Panc1 (cell line): ENCODE results near the gene TMEM201. TPM values are rescaled to one million over a fixed set of nuclear protein-coding genes. Genes with fewer than 3 reads are reported as not detected.

Experiments used
- ATAC-seq: fragments of 200-7000 bp; cut with Tn5 transposase; 2 replicates; pipeline ENCODE4 v1.9.1; 2020; ENCODE audit warnings: mild to moderate bottlenecking, moderate library complexity
- BruUV-seq: library from RNA; stranded (reverse); fragments of 400-500 nt; replicated peaks from 2 replicates; lab custom pipeline; 2021; lab: Mats Ljungman, UMichigan
- CTCF ChIA-PET: fragments of 300-600 bp; sonication (Branson Sonifier 250); formaldehyde crosslinking; loops from one replicate; lab custom pipeline; 2022; ENCODE audit warnings: antibody characterized with exemption; lab: Charles Lee
- POLR2A ChIA-PET: fragments of 300-600 bp; sonication (Branson Sonifier 250); formaldehyde crosslinking; loops from one replicate; lab custom pipeline; 2022; ENCODE audit warnings: antibody characterized with exemption; lab: Charles Lee
- DNase-seq: peaks from one replicate; pipeline ENCODE4 v3.0.0-alpha.2; 2010; ENCODE audit warnings: low read depth, low spot score
- H3K27ac ChIP-seq: 2 replicates; pipeline ENCODE4 v1.5.1; 2011; ENCODE audit warnings: mild to moderate bottlenecking, low read length, inconsistent platforms
- H3K27me3 ChIP-seq: fragments of 200-500 bp; sonication (Bioruptor generic); 2 replicates; pipeline ENCODE4 v1.6.0; 2014; ENCODE audit warnings: low read length, inconsistent platforms; ENCODE audit not compliant: control insufficient read depth, insufficient read depth
- H3K36me3 ChIP-seq: fragments of 200-500 bp; sonication (Bioruptor generic); 2 replicates; pipeline ENCODE4 v1.5.1; 2014; ENCODE audit warnings: inconsistent platforms, mild to moderate bottlenecking, low read length, moderate library complexity; ENCODE audit not compliant: control insufficient read depth, insufficient read depth
- H3K4me1 ChIP-seq: 2 replicates; pipeline ENCODE4 v1.5.1; 2011; ENCODE audit warnings: inconsistent platforms, mild to moderate bottlenecking, low read length, moderate library complexity; ENCODE audit not compliant: control insufficient read depth, insufficient read depth
- H3K4me3 ChIP-seq, 2 experiments: 2 replicates each; pipeline ENCODE4 v1.5.1; 2011 to 2012; ENCODE audit warnings: low read depth in 2 of 2, low read length in 2 of 2, mild to moderate bottlenecking in 2 of 2, inconsistent platforms in 1 of 2, moderate library complexity in 1 of 2
- H3K9me3 ChIP-seq: fragments of 200-500 bp; sonication (Bioruptor generic); 2 replicates; pipeline ENCODE4 v1.5.1; 2014; ENCODE audit warnings: low read depth, mild to moderate bottlenecking, inconsistent platforms, low read length, moderate library complexity; ENCODE audit not compliant: control insufficient read depth, insufficient read depth
- POLR2AphosphoS5 ChIP-seq: IDR thresholded peaks from 2 replicates; pipeline ENCODE4 v1.6.1; 2012; ENCODE audit warnings: mild to moderate bottlenecking, low read depth, low read length, moderate library complexity
- SIN3A ChIP-seq: IDR thresholded peaks from 2 replicates; pipeline ENCODE4 v1.6.1; 2012; ENCODE audit warnings: low read depth, mild to moderate bottlenecking, low read length, moderate library complexity, borderline replicate concordance; ENCODE audit not compliant: insufficient read depth
- TCF7L2 ChIP-seq: IDR thresholded peaks from 2 replicates; pipeline ENCODE4 v1.6.1; 2011; ENCODE audit warnings: mild to moderate bottlenecking, low read depth, low read length, inconsistent platforms
- in situ Hi-C: cut with HindIII; loops from 2 replicates; pipeline ENCODE4 v1.10.0; 2016; ENCODE audit warnings: low sequenced_read_pairs, low pct_unique_long_range_greater_than_20kb
- intact Hi-C: fragments of 100-400 bp; cut with micrococcal nuclease; formaldehyde crosslinking; loops from one replicate; pipeline ENCODE4 v1.10.0; 2022; ENCODE audit not compliant: unreplicated experiment
- total RNA-seq: library from RNA; stranded (reverse); gene quantifications from one replicate; pipeline ENCODE4 v1.2.1, GENCODE V29; 2021; ENCODE audit not compliant: unreplicated experiment
- TF ChIP-seq, protein P1 (sequence below): fragments of 450-650 bp; IDR thresholded peaks from 2 replicates; pipeline ENCODE4 v1.5.1; 2017; ENCODE audit warnings: mild to moderate bottlenecking
- TF ChIP-seq, protein P2 (sequence below), 2 experiments: IDR thresholded peaks; 2 replicates each; pipeline ENCODE4 v1.6.1; 2011 to 2012; ENCODE audit warnings: low read depth in 2 of 2, control low read depth in 1 of 2, low read length in 1 of 2, mild to moderate bottlenecking in 1 of 2, moderate library complexity in 1 of 2; ENCODE audit not compliant: insufficient read depth in 1 of 2

TMEM201 gene
- total RNA-seq, 1 experiment from 2014 or later = 26.5 TPM

DNA sequence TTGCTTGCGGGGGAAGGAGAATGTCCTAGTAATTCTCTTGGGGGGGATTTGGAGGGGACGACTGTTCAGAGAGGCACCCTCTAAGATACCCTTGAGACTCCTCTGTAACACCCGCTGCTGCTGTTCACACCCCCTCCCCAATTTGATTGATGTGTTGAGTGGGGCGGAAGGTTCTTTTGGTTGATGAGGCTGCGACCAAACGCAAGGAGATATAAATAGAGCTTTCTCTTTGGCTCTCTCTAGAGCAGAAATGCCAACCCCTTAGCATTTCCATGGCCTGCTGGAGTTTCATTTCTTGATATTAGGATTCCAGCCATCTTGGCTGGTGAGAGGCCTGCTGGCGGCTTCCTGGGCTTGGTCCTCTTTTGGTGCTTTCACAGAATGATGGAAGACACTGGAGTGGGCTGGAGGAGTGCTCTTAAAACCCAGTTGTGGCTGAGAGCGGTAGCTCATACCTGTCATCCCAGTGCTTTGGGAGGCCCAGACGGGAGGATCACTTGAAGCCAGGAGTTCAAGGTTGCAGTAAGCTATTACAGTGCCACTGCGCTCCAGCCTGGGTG is 64.9 kb downstream of the TMEM201 start:
- Histone ChIP-seq H3K27me3 (no peaks in the 10 kb centered on the region), H3K27ac (no peak overlapping the region), H3K4me1 (no peaks in the 10 kb centered on the region), H3K36me3 (no peaks in the 10 kb centered on the region), H3K4me3 (no peak overlapping the region), H3K9me3 (no peaks in the 10 kb centered on the region)
- in situ Hi-C loops (no loop called here), intact Hi-C loops (no loop called here)
- DNase-seq (no peak), ATAC-seq (no peak)
- no TSS peak for BruUV-seq
- ChIA-PET POLR2A (no interaction called here), CTCF (no interaction called here)
- TF ChIP-seq, protein P1, sequence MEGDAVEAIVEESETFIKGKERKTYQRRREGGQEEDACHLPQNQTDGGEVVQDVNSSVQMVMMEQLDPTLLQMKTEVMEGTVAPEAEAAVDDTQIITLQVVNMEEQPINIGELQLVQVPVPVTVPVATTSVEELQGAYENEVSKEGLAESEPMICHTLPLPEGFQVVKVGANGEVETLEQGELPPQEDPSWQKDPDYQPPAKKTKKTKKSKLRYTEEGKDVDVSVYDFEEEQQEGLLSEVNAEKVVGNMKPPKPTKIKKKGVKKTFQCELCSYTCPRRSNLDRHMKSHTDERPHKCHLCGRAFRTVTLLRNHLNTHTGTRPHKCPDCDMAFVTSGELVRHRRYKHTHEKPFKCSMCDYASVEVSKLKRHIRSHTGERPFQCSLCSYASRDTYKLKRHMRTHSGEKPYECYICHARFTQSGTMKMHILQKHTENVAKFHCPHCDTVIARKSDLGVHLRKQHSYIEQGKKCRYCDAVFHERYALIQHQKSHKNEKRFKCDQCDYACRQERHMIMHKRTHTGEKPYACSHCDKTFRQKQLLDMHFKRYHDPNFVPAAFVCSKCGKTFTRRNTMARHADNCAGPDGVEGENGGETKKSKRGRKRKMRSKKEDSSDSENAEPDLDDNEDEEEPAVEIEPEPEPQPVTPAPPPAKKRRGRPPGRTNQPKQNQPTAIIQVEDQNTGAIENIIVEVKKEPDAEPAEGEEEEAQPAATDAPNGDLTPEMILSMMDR = no peak
- TF ChIP-seq SIN3A (no peak), TCF7L2 (no peak), POLR2AphosphoS5 (no peak)
- TF ChIP-seq, protein P2, sequence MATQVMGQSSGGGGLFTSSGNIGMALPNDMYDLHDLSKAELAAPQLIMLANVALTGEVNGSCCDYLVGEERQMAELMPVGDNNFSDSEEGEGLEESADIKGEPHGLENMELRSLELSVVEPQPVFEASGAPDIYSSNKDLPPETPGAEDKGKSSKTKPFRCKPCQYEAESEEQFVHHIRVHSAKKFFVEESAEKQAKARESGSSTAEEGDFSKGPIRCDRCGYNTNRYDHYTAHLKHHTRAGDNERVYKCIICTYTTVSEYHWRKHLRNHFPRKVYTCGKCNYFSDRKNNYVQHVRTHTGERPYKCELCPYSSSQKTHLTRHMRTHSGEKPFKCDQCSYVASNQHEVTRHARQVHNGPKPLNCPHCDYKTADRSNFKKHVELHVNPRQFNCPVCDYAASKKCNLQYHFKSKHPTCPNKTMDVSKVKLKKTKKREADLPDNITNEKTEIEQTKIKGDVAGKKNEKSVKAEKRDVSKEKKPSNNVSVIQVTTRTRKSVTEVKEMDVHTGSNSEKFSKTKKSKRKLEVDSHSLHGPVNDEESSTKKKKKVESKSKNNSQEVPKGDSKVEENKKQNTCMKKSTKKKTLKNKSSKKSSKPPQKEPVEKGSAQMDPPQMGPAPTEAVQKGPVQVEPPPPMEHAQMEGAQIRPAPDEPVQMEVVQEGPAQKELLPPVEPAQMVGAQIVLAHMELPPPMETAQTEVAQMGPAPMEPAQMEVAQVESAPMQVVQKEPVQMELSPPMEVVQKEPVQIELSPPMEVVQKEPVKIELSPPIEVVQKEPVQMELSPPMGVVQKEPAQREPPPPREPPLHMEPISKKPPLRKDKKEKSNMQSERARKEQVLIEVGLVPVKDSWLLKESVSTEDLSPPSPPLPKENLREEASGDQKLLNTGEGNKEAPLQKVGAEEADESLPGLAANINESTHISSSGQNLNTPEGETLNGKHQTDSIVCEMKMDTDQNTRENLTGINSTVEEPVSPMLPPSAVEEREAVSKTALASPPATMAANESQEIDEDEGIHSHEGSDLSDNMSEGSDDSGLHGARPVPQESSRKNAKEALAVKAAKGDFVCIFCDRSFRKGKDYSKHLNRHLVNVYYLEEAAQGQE (IDR thresholded peaks at IDR 0.05; ENCODE audit: insufficient read depth in 1 of 2, low read depth in 2 of 2, low read length in 1 of 2) = no peak

DNA sequence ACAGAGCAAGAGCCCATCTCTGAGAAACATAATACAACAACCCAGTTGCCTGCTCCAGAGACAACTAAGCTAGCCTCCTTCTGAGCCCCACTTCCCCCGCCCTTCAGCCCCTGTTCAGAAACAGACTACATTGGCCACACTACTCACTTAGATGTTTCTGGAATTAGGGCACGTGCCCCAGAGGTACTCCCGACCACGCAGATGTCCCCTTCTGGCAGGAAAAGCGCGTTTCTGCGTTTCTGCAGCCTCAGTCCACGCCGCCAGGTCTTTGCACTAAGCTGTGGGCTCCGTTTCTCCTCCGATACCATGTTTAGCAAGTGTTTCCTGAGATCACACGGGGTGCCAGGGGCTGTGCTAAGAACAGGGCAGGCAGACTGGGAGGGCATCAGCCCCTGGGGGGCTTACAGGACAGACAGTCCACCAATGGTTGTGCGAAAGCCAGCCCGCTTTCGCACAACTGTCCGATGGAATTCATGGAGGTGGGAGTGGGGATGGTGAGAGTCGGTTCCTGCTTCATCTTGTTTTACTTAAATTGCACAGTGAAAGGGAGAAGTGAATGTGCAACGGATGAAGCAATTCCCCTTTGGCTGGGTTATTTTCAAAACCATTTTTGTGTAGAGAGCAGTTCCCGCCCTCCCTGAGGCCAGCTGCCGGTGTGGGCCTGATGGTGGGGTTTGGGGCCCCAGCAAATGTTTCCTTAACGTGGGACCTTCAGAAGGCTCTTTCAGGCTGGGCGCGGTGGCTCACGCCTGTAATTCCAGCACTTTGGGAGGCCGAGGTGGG is 65.5 kb downstream of the TMEM201 start:
- CTCF ChIA-PET = interaction anchor here (0.6 kb wide), 1 partner anchor 28 kb away, joined by 5 read pairs; no protein-coding TSS in a partner anchor
- intact Hi-C loops = no loop called here

More for the DNA sequence above, 65.5 kb downstream of the TMEM201 start:
- no TSS peak for BruUV-seq
- in situ Hi-C loops = no loop called here
- DNase-seq (no peak), ATAC-seq (no peak)
- H3K36me3 ChIP-seq = no peaks in the 10 kb centered on the region
- no peak overlapping the region for H3K27ac ChIP-seq
- H3K27me3 ChIP-seq = no peaks in the 10 kb centered on the region
- no peak overlapping the region for H3K4me3 ChIP-seq
- TF ChIP-seq SIN3A (no peak), TCF7L2 (no peak), POLR2AphosphoS5 (no peak)
- POLR2A ChIA-PET = interaction anchor here (0.6 kb wide), 1 partner anchor 64 kb away, joined by 4 read pairs; no protein-coding TSS in a partner anchor
- H3K4me1 ChIP-seq = no peaks in the 10 kb centered on the region
- H3K9me3 ChIP-seq = no peaks in the 10 kb centered on the region
